ENCODE measurements around the gene KCND1.
A peak's percentile ranks its signal among the peaks of the same experiment; 100 is the strongest.

Gene KCND1

GRCh38 chrX:48937054-48937907, 34.4 kb downstream of the KCND1 start:
- DNase-seq (ENCODE audit: low spot score) = no peak

GRCh38 chrX:48936429-48937053, 35.1 kb downstream of the KCND1 start:
- DNase-seq (ENCODE audit: low spot score) = no peak

GRCh38 chrX:48935301-48935670, 36.4 kb downstream of the KCND1 start:
- no peak for DNase-seq (ENCODE audit: low spot score)

- DNase-seq (ENCODE audit: low spot score) = no peak
These were observed 36.9 kb downstream of the KCND1 start for GRCh38 chrX:48934581-48935300.

GRCh38 chrX:48933757-48934156, 37.9 kb downstream of the KCND1 start:
- no peak for DNase-seq (ENCODE audit: low spot score)

- no peak for DNase-seq (ENCODE audit: low spot score)
These were observed 43.8 kb downstream of the KCND1 start for GRCh38 chrX:48927736-48928382.

GRCh38 chrX:48927123-48927522, 44.5 kb downstream of the KCND1 start:
- DNase-seq (ENCODE audit: low spot score) = no peak

GRCh38 chrX:48924270-48924669, 47.4 kb downstream of the KCND1 start:
- DNase-seq (ENCODE audit: low spot score) = no peak

GRCh38 chrX:48923771-48924170, 47.9 kb downstream of the KCND1 start:
- DNase-seq (ENCODE audit: low spot score) = no peak

- no peak for DNase-seq (ENCODE audit: low spot score)
These were observed 50.9 kb downstream of the KCND1 start for GRCh38 chrX:48920718-48921104.

- DNase-seq (ENCODE audit: low spot score) = no peak
These were observed 51.5 kb downstream of the KCND1 start for GRCh38 chrX:48919947-48920717.

GRCh38 chrX:48919360-48919841, 52.2 kb downstream of the KCND1 start:
- DNase-seq (ENCODE audit: low spot score) = peak; percentile 51

GRCh38 chrX:48918643-48919340, 52.9 kb downstream of the KCND1 start, which contains the start of gene PIM2:
TSS of gene PIM2 (minus strand) at chrX:48919024. CDS start at chrX:48918834, 190 bp downstream.
- peak; percentile 94 for DNase-seq (ENCODE audit: low spot score)

GRCh38 chrX:48918301-48918642, 53.4 kb downstream of the KCND1 start:
- DNase-seq (ENCODE audit: low spot score) = no peak

GRCh38 chrX:48917139-48918001, 54.3 kb downstream of the KCND1 start:
- peak; percentile 94 for DNase-seq (ENCODE audit: low spot score)

GRCh38 chrX:48914593-48915493, 56.8 kb downstream of the KCND1 start:
- DNase-seq (ENCODE audit: low spot score) = no peak

- DNase-seq (ENCODE audit: low spot score) = no peak
These were observed 57.9 kb downstream of the KCND1 start for GRCh38 chrX:48913605-48914366.

Measured in RKO (cell line).